HepG2 (cell line): ENCODE data around the gene PRKCE. TPM values are rescaled to one million over a fixed set of nuclear protein-coding genes. Genes with fewer than 3 reads are reported as not detected.

Experiments used
- ATAC-seq: fragments of 200-7000 bp; cut with Tn5 transposase; 3 replicates; pipeline ENCODE4 v1.9.1; 2020; ENCODE audit warnings: mild to moderate bottlenecking, moderate library complexity
- BruUV-seq: library from RNA; stranded (reverse); fragments of 400-500 nt; replicated peaks from 2 replicates; lab custom pipeline; 2021; lab: Mats Ljungman, UMichigan
- CTCF ChIA-PET: fragments of 300-600 bp; formaldehyde crosslinking; extraction: SDS; loops from one replicate; lab custom pipeline; 2021; ENCODE audit warnings: low total read pairs, inconsistent platforms, low intra/inter-chr PET ratio; lab: Yijun Ruan, JAX
- POLR2A ChIA-PET: fragments of 350-600 bp; sonication (Branson Sonifier 250); formaldehyde crosslinking; loops from one replicate; lab custom pipeline; 2020; ENCODE audit warnings: antibody characterized with exemption, inconsistent platforms; lab: Yijun Ruan, JAX
- DNase-seq: peaks from one replicate; pipeline ENCODE4 v3.0.0-alpha.2; 2015; ENCODE audit warnings: low spot score
- FAIRE-seq: peaks from 3 replicates; lab custom pipeline; 2011; peaks lifted over from hg19 to GRCh38; lab: Jason Lieb, UNC
- H2AFZ ChIP-seq: one replicate; pipeline ENCODE4 v1.6.1; 2011; ENCODE audit warnings: low read length, inconsistent platforms
- H3K27ac ChIP-seq: fragments of 300-600 bp; 3 replicates; pipeline ENCODE4 v1.8.0; 2011; ENCODE audit warnings: mixed run types, mild to moderate bottlenecking, mixed read lengths, low read length, inconsistent platforms; ENCODE audit not compliant: insufficient read depth; ENCODE audit errors: extremely low read length
- H3K27me3 ChIP-seq, 2 experiments: fragments of 200-600 bp in 1 of 2; 2 replicates in 1 of 2; 3 replicates in 1 of 2; pipeline versions ENCODE4 v1.6.0 to v1.8.0; 2011; ENCODE audit warnings: low read length in 2 of 2, mild to moderate bottlenecking in 2 of 2, moderate library complexity in 2 of 2, inconsistent platforms in 1 of 2; ENCODE audit not compliant: insufficient read depth in 2 of 2, control insufficient read depth in 1 of 2
- H3K36me3 ChIP-seq, 2 experiments: fragments of 200-600 bp in 1 of 2; replicated peaks in 1 of 2; 2 replicates in 1 of 2; 3 replicates in 1 of 2; pipeline versions ENCODE4 v1.5.1 to v1.8.0; 2011; ENCODE audit warnings: low read length in 2 of 2, inconsistent platforms in 1 of 2; ENCODE audit not compliant: insufficient read depth in 2 of 2, control insufficient read depth in 1 of 2
- H3K4me1 ChIP-seq: 2 replicates; pipeline ENCODE4 v1.5.1; 2012; ENCODE audit warnings: low read length, inconsistent platforms; ENCODE audit not compliant: insufficient read depth
- H3K4me2 ChIP-seq: 2 replicates; pipeline ENCODE4 v1.6.0; 2011; ENCODE audit warnings: low read depth, low read length, inconsistent platforms
- H3K4me3 ChIP-seq, 3 experiments: fragments of 200-600 bp in 1 of 3; sonication (generic), shearing (Covaris generic) in 1 of 3; replicated peaks in 1 of 3; 2 replicates each; pipeline ENCODE4 v1.5.1; 2011 to 2016; ENCODE audit warnings: low read length in 3 of 3, inconsistent platforms in 2 of 3, low read depth in 2 of 3, mild to moderate bottlenecking in 2 of 3, control low read depth in 1 of 3, mixed read lengths in 1 of 3; ENCODE audit not compliant: insufficient read depth in 1 of 3
- H3K79me2 ChIP-seq: one replicate; pipeline ENCODE4 v1.6.1; 2011; ENCODE audit warnings: low read length, inconsistent platforms; ENCODE audit not compliant: insufficient read depth
- H3K9ac ChIP-seq: 2 replicates; pipeline ENCODE4 v1.6.0; 2011; ENCODE audit warnings: mild to moderate bottlenecking, low read depth, low read length, inconsistent platforms; ENCODE audit not compliant: insufficient read depth
- H3K9me3 ChIP-seq: 2 replicates; pipeline ENCODE4 v1.5.1; 2012; ENCODE audit warnings: mild to moderate bottlenecking, low read length
- H4K20me1 ChIP-seq: 2 replicates; pipeline ENCODE4 v1.6.0; 2011; ENCODE audit warnings: inconsistent platforms, mild to moderate bottlenecking, low read length, moderate library complexity; ENCODE audit not compliant: insufficient read depth
- KMT2B ChIP-seq: IDR thresholded peaks from 2 replicates; pipeline ENCODE4 v1.6.1; 2016; ENCODE audit warnings: missing genetic modification reagents, missing compliant biosample characterization
- MBNL3 ChIP-seq: fragments of 250-450 bp; sonication (Bioruptor Pico); conservative IDR thresholded peaks from 2 replicates; pipeline ENCODE4 v1.8.0; 2022; ENCODE audit warnings: mild to moderate bottlenecking, inconsistent platforms
- PCBP2 ChIP-seq: fragments of 200-400 bp; formaldehyde crosslinking; optimal IDR thresholded peaks from 2 replicates; pipeline ENCODE3; 2018; ENCODE audit warnings: low read length, low read depth; ENCODE audit not compliant: poor library complexity, severe bottlenecking
- SMAD9 ChIP-seq: sonication (generic); formaldehyde crosslinking; IDR thresholded peaks from 2 replicates; pipeline ENCODE4 v1.5.1; 2020; ENCODE audit warnings: mild to moderate bottlenecking, missing genetic modification reagents
- ZNF570 ChIP-seq: sonication (generic); formaldehyde crosslinking; IDR thresholded peaks from 2 replicates; pipeline ENCODE4 v1.4.0; 2020; ENCODE audit warnings: mild to moderate bottlenecking, missing genetic modification reagents, borderline replicate concordance
- ZNF703 ChIP-seq: sonication (generic); formaldehyde crosslinking; IDR thresholded peaks from 2 replicates; pipeline ENCODE4 v1.5.1; 2020; ENCODE audit warnings: missing genetic modification reagents, mild to moderate bottlenecking, moderate library complexity, borderline replicate concordance
- WGBS: methylation state at CpG from one replicate; pipeline ENCODE4 v1.1.6; 2017; ENCODE audit warnings: low lambda C conversion rate; 5-methylcytosine and 5-hydroxymethylcytosine counted together
- in situ Hi-C: cut with HindIII; loops from 2 replicates; pipeline ENCODE4 v1.10.0; 2017; ENCODE audit warnings: low pct_unique_long_range_greater_than_20kb; ENCODE audit not compliant: extremely low pct_ligation_motif_present
- intact Hi-C: fragments of 100-400 bp; cut with micrococcal nuclease; formaldehyde crosslinking; loops from one replicate; pipeline ENCODE4 v1.10.0; 2022; ENCODE audit not compliant: unreplicated experiment
- polyA plus RNA-seq, 8 experiments: library from polyadenylated mRNA; depleted of rRNA in 3 of 8; stranded (reverse) in 7 of 8; unstranded in 1 of 8; fragments of >200 nt; fragmentation: Illumina TruSeq in 4 of 8; extraction: Trizol in 4 of 8; gene quantifications; 2 replicates each; pipeline versions ENCODE4 v1.2.1 to v1.2.3, GENCODE V29; 2011 to 2016; ENCODE audit warnings: low read depth in 4 of 8, missing spikeins in 1 of 8, mixed read lengths in 1 of 8; ENCODE audit not compliant: insufficient read depth in 1 of 8
- total RNA-seq, 5 experiments: library from RNA; depleted of rRNA; stranded (reverse); fragments of >200 nt; fragmentation: Illumina TruSeq; extraction: Trizol; gene quantifications; 2 replicates each; pipeline ENCODE4 v1.2.3, GENCODE V29; 2016; ENCODE audit warnings: low read depth in 1 of 5
- TF ChIP-seq, protein P1 (sequence below): sonication (generic); formaldehyde crosslinking; IDR thresholded peaks from one replicate; pipeline ENCODE4 v1.5.1; 2020; ENCODE audit warnings: mild to moderate bottlenecking, missing genetic modification reagents; ENCODE audit errors: not compliant biosample characterization
- TF ChIP-seq, protein P2 (sequence below): sonication (generic); formaldehyde crosslinking; conservative IDR thresholded peaks from 2 replicates; pipeline ENCODE4 v1.8.0; 2022; ENCODE audit warnings: low read depth, missing genetic modification reagents
- TF ChIP-seq, protein P3 (sequence below): sonication (generic); formaldehyde crosslinking; IDR thresholded peaks from 2 replicates; pipeline ENCODE4 v1.9.0; 2021; ENCODE audit warnings: missing genetic modification reagents, mild to moderate bottlenecking, borderline replicate concordance

PRKCE gene
- total and polyA plus RNA-seq, 2 of the 13 experiments (the other 11 are each of a cell fraction or from before 2014, with no cell fraction given): 1.0 to 3.9 TPM

DNA sequence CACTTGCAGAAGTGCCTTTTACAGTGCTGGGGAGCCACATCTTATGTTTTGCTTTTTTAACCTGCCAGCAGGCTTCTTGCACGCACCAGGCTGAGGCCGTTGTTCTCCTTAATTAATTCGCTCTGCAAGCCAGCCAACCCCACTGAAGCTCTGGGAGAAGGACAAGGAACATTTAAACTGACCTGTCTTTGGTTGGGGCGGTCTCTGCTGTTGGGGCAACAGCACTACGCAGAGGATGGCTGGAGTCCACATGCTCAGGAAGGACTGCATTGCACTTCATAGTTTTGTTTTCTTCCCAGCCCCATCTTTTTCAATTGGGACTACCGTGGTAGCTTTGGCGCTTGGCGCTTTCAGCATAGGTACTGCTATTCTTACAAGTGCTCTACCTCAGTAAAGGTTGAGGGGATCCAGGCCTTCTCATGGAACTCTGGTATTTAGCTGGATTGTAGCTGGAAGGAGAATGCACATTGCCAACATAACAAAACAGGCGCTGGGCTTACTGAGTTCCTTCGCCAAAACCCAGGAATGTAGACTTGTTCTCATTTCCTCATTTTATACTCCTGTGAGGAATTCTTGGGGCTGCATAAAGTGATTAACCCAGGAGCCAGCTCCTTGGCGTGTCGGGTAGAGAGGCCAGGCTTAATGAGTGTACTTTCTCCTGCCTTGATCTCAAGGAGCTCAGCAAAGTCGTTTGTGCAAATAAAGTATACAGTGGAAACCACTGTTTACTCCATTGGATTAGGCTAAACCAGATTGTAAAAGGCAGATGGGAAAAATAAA is 146.2 kb downstream of the PRKCE start:
- ChIA-PET POLR2A (no interaction called here), CTCF (no interaction called here)
- BruUV-seq: no TSS peak
- Histone ChIP-seq H3K4me3 (no peak overlapping the region), H3K27me3 (no peaks in the 10 kb centered on the region; a peak in 1 of 5 replicates), H3K79me2 (no peaks in the 10 kb centered on the region), H4K20me1 (no peaks in the 10 kb centered on the region), H2AFZ (no peak overlapping the region), H3K9me3 (no peaks in the 10 kb centered on the region), H3K4me2 (no peak overlapping the region), H3K4me1 (peaks cover 15% of the 10 kb centered on the region), H3K36me3 (no peaks in the 10 kb centered on the region), H3K9ac (no peak overlapping the region), H3K27ac (no peak overlapping the region)
- intact Hi-C loops: no loop called here
- ATAC-seq: no peak
- no peak for FAIRE-seq
- WGBS: 71% methylated on average over 13 of the region's 13 CpGs
- no peak for DNase-seq
- in situ Hi-C loops: no loop called here
- TF ChIP-seq, protein P1, sequence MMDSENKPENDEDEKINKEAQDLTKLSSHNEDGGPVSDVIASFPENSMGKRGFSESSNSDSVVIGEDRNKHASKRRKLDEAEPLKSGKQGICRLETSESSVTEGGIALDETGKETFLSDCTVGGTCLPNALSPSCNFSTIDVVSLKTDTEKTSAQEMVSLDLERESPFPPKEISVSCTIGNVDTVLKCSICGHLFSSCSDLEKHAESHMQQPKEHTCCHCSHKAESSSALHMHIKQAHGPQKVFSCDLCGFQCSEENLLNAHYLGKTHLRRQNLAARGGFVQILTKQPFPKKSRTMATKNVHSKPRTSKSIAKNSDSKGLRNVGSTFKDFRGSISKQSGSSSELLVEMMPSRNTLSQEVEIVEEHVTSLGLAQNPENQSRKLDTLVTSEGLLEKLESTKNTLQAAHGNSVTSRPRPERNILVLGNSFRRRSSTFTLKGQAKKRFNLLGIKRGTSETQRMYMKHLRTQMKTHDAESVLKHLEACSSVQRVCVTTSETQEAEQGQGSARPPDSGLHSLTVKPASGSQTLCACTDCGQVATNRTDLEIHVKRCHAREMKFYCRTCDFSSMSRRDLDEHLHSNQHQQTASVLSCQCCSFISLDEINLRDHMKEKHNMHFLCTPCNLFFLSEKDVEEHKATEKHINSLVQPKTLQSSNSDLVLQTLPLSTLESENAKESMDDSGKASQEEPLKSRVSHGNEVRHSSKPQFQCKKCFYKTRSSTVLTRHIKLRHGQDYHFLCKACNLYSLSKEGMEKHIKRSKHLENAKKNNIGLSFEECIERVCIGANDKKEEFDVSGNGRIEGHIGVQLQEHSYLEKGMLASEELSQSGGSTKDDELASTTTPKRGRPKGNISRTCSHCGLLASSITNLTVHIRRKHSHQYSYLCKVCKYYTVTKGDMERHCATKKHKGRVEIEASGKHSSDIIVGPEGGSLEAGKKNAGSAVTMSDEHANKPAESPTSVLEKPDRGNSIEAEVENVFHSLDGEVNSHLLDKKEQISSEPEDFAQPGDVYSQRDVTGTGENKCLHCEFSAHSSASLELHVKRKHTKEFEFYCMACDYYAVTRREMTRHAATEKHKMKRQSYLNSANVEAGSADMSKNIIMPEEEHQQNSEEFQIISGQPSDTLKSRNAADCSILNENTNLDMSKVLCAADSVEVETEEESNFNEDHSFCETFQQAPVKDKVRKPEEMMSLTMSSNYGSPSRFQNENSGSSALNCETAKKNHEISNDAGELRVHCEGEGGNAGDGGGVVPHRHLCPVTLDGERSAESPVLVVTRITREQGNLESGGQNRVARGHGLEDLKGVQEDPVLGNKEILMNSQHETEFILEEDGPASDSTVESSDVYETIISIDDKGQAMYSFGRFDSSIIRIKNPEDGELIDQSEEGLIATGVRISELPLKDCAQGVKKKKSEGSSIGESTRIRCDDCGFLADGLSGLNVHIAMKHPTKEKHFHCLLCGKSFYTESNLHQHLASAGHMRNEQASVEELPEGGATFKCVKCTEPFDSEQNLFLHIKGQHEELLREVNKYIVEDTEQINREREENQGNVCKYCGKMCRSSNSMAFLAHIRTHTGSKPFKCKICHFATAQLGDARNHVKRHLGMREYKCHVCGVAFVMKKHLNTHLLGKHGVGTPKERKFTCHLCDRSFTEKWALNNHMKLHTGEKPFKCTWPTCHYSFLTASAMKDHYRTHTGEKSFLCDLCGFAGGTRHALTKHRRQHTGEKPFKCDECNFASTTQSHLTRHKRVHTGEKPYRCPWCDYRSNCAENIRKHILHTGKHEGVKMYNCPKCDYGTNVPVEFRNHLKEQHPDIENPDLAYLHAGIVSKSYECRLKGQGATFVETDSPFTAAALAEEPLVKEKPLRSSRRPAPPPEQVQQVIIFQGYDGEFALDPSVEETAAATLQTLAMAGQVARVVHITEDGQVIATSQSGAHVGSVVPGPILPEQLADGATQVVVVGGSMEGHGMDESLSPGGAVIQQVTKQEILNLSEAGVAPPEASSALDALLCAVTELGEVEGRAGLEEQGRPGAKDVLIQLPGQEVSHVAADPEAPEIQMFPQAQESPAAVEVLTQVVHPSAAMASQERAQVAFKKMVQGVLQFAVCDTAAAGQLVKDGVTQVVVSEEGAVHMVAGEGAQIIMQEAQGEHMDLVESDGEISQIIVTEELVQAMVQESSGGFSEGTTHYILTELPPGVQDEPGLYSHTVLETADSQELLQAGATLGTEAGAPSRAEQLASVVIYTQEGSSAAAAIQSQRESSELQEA (CRISPR knock-in tag): no peak
- no peak for TF ChIP-seq ZNF570 (CRISPR knock-in tag)
- TF ChIP-seq PCBP2: no peak
- TF ChIP-seq, protein P2, sequence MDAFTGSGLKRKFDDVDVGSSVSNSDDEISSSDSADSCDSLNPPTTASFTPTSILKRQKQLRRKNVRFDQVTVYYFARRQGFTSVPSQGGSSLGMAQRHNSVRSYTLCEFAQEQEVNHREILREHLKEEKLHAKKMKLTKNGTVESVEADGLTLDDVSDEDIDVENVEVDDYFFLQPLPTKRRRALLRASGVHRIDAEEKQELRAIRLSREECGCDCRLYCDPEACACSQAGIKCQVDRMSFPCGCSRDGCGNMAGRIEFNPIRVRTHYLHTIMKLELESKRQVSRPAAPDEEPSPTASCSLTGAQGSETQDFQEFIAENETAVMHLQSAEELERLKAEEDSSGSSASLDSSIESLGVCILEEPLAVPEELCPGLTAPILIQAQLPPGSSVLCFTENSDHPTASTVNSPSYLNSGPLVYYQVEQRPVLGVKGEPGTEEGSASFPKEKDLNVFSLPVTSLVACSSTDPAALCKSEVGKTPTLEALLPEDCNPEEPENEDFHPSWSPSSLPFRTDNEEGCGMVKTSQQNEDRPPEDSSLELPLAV (CRISPR knock-in tag): no peak
- TF ChIP-seq SMAD9 (CRISPR knock-in tag): no peak
- TF ChIP-seq, protein P3, sequence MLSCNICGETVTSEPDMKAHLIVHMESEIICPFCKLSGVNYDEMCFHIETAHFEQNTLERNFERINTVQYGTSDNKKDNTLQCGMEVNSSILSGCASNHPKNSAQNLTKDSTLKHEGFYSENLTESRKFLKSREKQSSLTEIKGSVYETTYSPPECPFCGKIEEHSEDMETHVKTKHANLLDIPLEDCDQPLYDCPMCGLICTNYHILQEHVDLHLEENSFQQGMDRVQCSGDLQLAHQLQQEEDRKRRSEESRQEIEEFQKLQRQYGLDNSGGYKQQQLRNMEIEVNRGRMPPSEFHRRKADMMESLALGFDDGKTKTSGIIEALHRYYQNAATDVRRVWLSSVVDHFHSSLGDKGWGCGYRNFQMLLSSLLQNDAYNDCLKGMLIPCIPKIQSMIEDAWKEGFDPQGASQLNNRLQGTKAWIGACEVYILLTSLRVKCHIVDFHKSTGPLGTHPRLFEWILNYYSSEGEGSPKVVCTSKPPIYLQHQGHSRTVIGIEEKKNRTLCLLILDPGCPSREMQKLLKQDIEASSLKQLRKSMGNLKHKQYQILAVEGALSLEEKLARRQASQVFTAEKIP (CRISPR knock-in tag): no peak
- TF ChIP-seq ZNF703 (CRISPR knock-in tag): no peak
- TF ChIP-seq MBNL3 (CRISPR knock-in tag): no peak
- no peak for TF ChIP-seq KMT2B (CRISPR knock-in tag)
